Activated naive CD4-positive, alpha-beta T cell treated with anti-CD3 and anti-CD28 coated beads, Interleukin-2, amount 10 ng/mL, durations not matched to agents 5 hours and 36 hours (primary cell): ENCODE results near the gene AGMO. TPM values are rescaled to one million over a fixed set of nuclear protein-coding genes. Genes with fewer than 3 reads are reported as not detected.

Experiments used
- total RNA-seq, 2 experiments: library from RNA; stranded (reverse); gene quantifications; one replicate each; pipeline ENCODE4 v1.2.3, GENCODE V29; 2021

The AGMO gene
- total RNA-seq = not detected

GRCh38 chr7:15561835-15562234 is at the start of gene AGMO:
TSS of gene AGMO (minus strand) at chr7:15562015.

Other genes starting within 250 kb of the AGMO start
- not detected for gene MEOX2, start 124.7 kb upstream of the AGMO start, total RNA-seq